Activated CD8-positive, alpha-beta T cell treated with anti-CD3 and anti-CD28 coated beads for 36 hours (primary cell): ENCODE data around the gene GPRC5A. TPM values are rescaled to one million over a fixed set of nuclear protein-coding genes. Genes with fewer than 3 reads are reported as not detected.
A peak's percentile ranks its signal among the peaks of the same experiment; 100 is the strongest.
"Not testable (repeated sequence)": the region's sequence is repeated elsewhere in the genome, so short reads cannot be mapped to it uniquely, and the experiment has no call there.

ENCODE experiments used
- ATAC-seq: fragments of 200-7000 bp; cut with Tn5 transposase; one replicate; pipeline ENCODE4 v1.10.0; 2021; ENCODE audit warnings: mild to moderate bottlenecking, moderate library complexity
- CTCF ChIA-PET: fragments of 350-600 bp; sonication (Branson Sonifier 250); formaldehyde crosslinking; loops from one replicate; lab custom pipeline; 2021; ENCODE audit warnings: antibody characterized with exemption; lab: Charles Lee
- POLR2A ChIA-PET: fragments of 350-600 bp; sonication (Branson Sonifier 250); formaldehyde crosslinking; loops from one replicate; lab custom pipeline; 2021; ENCODE audit warnings: antibody characterized with exemption; lab: Charles Lee
- DNase-seq: peaks from one replicate; pipeline ENCODE4 v3.0.0-alpha.2; 2020
- H3K27ac Mint-ChIP-seq: one replicate; pipeline ENCODE4 v1.8.0; 2021; ENCODE audit warnings: mild to moderate bottlenecking, mixed read lengths
- H3K27me3 Mint-ChIP-seq: one replicate; pipeline ENCODE4 v1.8.0; 2021; ENCODE audit warnings: mixed read lengths
- H3K36me3 Mint-ChIP-seq: one replicate; pipeline ENCODE4 v1.8.0; 2021; ENCODE audit warnings: low read depth, mixed read lengths
- H3K4me1 Mint-ChIP-seq: one replicate; pipeline ENCODE4 v1.8.0; 2021; ENCODE audit warnings: low read depth, mixed read lengths
- H3K4me3 Mint-ChIP-seq: one replicate; pipeline ENCODE4 v1.8.0; 2021; ENCODE audit warnings: mild to moderate bottlenecking, moderate library complexity, mixed read lengths
- H3K9me3 Mint-ChIP-seq: one replicate; pipeline ENCODE4 v1.8.0; 2021; ENCODE audit warnings: mixed read lengths
- intact Hi-C: fragments of 100-400 bp; cut with micrococcal nuclease; formaldehyde crosslinking; loops from one replicate; pipeline ENCODE4 v1.10.0; 2022
- total RNA-seq, 2 experiments: library from RNA; stranded (reverse); gene quantifications; one replicate each; pipeline ENCODE4 v1.2.3, GENCODE V29; 2021
- TF ChIP-seq, protein P1 (sequence below): fragments of 200-600 bp; IDR thresholded peaks from one replicate; pipeline ENCODE4 v1.8.0; 2022; ENCODE audit warnings: antibody characterized with exemption, mild to moderate bottlenecking

Gene GPRC5A, protein sequence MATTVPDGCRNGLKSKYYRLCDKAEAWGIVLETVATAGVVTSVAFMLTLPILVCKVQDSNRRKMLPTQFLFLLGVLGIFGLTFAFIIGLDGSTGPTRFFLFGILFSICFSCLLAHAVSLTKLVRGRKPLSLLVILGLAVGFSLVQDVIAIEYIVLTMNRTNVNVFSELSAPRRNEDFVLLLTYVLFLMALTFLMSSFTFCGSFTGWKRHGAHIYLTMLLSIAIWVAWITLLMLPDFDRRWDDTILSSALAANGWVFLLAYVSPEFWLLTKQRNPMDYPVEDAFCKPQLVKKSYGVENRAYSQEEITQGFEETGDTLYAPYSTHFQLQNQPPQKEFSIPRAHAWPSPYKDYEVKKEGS
- total RNA-seq: under 1 TPM in 1 of 2 experiments, not detected in 1; 0.11 TPM

DNA sequence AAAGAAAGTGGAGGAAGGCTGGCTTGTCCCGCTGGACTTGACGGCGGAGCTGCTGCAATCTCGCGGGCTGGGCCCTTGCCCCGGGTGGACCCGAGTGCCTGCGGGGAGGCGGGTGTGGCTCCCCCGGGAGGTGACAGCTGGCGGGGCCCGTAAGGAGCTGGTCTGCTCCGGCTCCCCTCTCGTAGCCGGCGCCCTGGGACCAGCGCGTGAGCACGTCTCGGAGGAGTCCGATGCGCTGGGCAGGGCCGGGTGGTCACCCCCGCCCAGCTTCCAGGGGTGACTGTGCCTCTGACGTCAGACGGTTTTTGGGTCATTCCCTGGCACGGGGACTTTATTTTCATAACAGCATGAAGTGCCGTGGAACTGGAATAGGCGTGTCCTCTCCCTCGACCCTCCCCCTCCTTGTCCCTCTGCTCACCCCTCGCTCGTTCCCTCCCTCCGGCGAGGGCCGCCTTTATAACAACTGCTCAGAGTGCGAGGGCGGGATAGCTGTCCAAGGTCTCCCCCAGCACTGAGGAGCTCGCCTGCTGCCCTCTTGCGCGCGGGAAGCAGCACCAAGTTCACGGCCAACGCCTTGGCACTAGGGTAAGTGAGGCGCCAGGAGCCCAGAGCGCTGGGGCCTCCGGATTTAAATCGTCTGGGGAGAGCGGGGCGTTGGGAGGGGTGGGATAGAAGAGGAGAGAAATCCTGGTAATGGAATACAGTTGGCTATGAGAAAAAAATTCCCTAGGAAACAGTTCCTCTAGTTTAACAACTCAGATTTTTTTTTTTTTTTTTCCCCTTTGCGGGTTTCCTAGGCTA, at the start of gene GPRC5A:
Gene GPRC5A, plus strand, starts transcription at position 483 of the 801 bp plus-strand sequence. CDS start 16,688 bp downstream, outside the sequence.
- peak; percentile 58 for DNase-seq
- H3K4me3 Mint-ChIP-seq: peak within 1 kb of the TSS; percentile 73
- CTCF ChIA-PET: interaction anchor here (0.8 to 3.6 kb wide), 8 partner anchors 12 to 103 kb away, joined by 3 to 16 read pairs (median 4); no protein-coding TSS in a partner anchor
- peaks cover 6% of the 10 kb centered on the region for H3K4me1 Mint-ChIP-seq
- H3K36me3 Mint-ChIP-seq: no peaks in the 10 kb centered on the region
- intact Hi-C loops: loop anchor here (10.0 kb wide), 1 partner anchor 56 kb away; no protein-coding TSS in a partner anchor
- ATAC-seq: peak; percentile 80
- peaks cover 33% of the 10 kb centered on the region for H3K27me3 Mint-ChIP-seq
- TF ChIP-seq, protein P1, sequence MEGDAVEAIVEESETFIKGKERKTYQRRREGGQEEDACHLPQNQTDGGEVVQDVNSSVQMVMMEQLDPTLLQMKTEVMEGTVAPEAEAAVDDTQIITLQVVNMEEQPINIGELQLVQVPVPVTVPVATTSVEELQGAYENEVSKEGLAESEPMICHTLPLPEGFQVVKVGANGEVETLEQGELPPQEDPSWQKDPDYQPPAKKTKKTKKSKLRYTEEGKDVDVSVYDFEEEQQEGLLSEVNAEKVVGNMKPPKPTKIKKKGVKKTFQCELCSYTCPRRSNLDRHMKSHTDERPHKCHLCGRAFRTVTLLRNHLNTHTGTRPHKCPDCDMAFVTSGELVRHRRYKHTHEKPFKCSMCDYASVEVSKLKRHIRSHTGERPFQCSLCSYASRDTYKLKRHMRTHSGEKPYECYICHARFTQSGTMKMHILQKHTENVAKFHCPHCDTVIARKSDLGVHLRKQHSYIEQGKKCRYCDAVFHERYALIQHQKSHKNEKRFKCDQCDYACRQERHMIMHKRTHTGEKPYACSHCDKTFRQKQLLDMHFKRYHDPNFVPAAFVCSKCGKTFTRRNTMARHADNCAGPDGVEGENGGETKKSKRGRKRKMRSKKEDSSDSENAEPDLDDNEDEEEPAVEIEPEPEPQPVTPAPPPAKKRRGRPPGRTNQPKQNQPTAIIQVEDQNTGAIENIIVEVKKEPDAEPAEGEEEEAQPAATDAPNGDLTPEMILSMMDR: no peak
- H3K9me3 Mint-ChIP-seq: no peaks in the 10 kb centered on the region
- H3K27ac Mint-ChIP-seq: no peak within 1 kb of the TSS
- POLR2A ChIA-PET: interaction anchor here (1.0 to 1.6 kb wide), 2 partner anchors 9 to 20 kb away, joined by 4 to 6 read pairs; no protein-coding TSS in a partner anchor

DNA sequence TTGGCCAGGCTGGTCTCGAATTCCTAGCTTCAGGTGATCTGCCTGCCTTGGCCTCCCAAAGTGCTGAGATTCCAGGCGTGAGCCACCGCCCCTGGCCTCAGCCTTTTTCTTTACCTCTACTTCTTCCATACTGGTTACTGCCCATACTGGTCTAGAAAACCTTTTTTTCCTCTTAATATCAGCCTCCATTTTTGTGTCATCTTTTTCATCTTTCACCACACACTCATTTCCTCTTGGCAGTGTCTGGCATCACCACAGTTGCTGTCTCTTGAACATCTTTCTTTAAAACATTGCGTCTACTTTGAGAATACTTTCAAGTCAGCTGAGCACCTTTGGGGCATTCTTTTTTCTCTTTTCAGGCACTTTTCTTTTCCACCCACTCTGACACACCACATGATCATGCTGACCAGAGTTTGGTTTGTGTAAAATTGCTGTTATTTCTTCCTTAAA, 45.5 kb upstream of the GPRC5A start:
- TF ChIP-seq, protein P1: no peak
- peak; percentile 17 for ATAC-seq
- ChIA-PET POLR2A (no interaction called here), CTCF (interaction anchor here (2.8 kb wide), 1 partner anchor 9 kb away, joined by 8 read pairs; no protein-coding TSS in a partner anchor)
- intact Hi-C loops: no loop called here
- H3K4me3 Mint-ChIP-seq: no peak overlapping the region
- no peak for DNase-seq
- peaks cover 1% of the 10 kb centered on the region for H3K9me3 Mint-ChIP-seq
- peaks cover 15% of the 10 kb centered on the region for H3K4me1 Mint-ChIP-seq
- H3K36me3 Mint-ChIP-seq: peaks cover 29% of the 10 kb centered on the region
- H3K27ac Mint-ChIP-seq: peak overlapping the region; percentile 1
- H3K27me3 Mint-ChIP-seq: no peaks in the 10 kb centered on the region

DNA sequence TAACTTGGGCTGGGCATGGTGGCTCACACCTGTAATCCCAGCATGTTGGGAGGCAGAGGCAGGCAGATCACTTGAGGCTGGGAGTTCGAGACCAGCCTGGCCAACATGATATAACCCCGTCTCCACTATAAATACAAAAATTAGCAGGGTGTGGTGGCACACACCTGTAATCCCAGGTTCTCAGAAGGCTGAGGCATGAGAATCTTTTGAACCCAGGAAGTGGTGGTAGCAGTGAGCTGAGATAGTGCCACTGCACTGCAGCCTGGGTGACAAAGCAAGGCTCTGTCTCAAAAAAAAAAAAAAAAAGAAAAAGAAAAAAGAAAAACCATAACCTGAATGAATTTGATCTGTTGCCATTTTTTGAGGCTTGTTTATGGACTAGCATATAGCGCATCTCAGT, 44.6 kb upstream of the GPRC5A start:
- H3K4me1 Mint-ChIP-seq: peaks cover 15% of the 10 kb centered on the region
- H3K4me3 Mint-ChIP-seq, H3K27me3 Mint-ChIP-seq, H3K27ac Mint-ChIP-seq, intact Hi-C loops, ATAC-seq, H3K9me3 Mint-ChIP-seq, POLR2A ChIA-PET: not testable (repeated sequence)
- peak; percentile 8 for DNase-seq
- peaks cover 35% of the 10 kb centered on the region for H3K36me3 Mint-ChIP-seq
- CTCF ChIA-PET: interaction anchor here (2.8 kb wide), 1 partner anchor 10 kb away, joined by 8 read pairs; no protein-coding TSS in a partner anchor

DNA sequence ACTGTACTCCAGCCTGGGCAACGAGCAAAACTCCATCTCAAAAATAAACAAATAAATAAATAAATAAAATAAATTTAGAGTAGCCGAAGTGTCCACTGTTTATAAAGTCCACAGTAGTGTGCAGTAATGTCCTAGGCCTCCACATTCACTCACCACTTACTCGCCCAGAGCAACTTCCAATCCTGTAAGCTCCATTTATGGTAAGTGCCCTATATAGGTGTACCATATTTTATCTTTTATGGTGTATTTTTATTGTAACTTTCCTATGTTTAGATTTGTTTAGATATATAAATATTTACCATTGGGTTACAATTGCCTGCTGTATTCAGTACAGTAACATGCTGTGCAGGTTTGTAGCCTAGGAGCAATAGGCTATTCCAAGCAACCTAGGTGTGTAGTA, 37.9 kb upstream of the GPRC5A start:
- Mint-ChIP-seq H3K27ac (no peak overlapping the region), H3K36me3 (peaks cover 18% of the 10 kb centered on the region), H3K4me3 (no peak overlapping the region), H3K27me3 (no peaks in the 10 kb centered on the region), H3K9me3 (peaks cover 6% of the 10 kb centered on the region), H3K4me1 (no peaks in the 10 kb centered on the region)
- ChIA-PET POLR2A (no interaction called here), CTCF (interaction anchor here (3.0 kb wide), 1 partner anchor 17 kb away, joined by 10 read pairs; no protein-coding TSS in a partner anchor)
- intact Hi-C loops: no loop called here
- no peak for ATAC-seq
- no peak for DNase-seq
- TF ChIP-seq, protein P1: no peak

DNA sequence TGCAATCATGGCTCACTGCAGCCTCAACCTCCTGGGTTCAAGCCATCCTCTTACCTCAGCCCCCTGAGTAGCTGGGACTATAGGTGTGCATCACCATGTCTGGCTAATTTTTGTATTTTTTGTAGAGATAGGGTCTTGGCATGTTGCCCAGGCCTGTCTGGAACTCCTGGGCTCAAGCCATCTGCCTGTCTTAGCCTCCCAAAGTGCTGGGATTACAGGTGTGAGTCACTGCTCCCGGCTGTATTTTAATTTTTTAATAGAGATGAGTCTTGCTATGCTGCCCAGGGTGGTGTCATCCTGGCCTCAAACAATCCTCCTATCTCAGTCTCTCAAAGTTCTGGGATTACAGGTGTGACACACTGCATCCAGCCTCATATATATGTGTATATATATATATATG, 31.7 kb upstream of the GPRC5A start:
- DNase-seq (no peak), ATAC-seq (no peak)
- H3K27ac Mint-ChIP-seq: no peak overlapping the region
- intact Hi-C loops: no loop called here
- H3K4me1 Mint-ChIP-seq: no peaks in the 10 kb centered on the region
- no peaks in the 10 kb centered on the region for H3K9me3 Mint-ChIP-seq
- TF ChIP-seq, protein P1: no peak
- no peak overlapping the region for H3K4me3 Mint-ChIP-seq
- ChIA-PET POLR2A (no interaction called here), CTCF (no interaction called here)
- peaks cover 18% of the 10 kb centered on the region for H3K36me3 Mint-ChIP-seq
- H3K27me3 Mint-ChIP-seq: no peaks in the 10 kb centered on the region
